Endothelial cell (in vitro differentiated cells): Measurements from ENCODE around the gene PAPSS2. TPM values are rescaled to one million over a fixed set of nuclear protein-coding genes. Genes with fewer than 3 reads are reported as not detected.

Source experiments
- DNase-seq: peaks from one replicate; pipeline ENCODE4 v3.0.0; 2021; ENCODE audit warnings: low spot score
- H3K27ac Mint-ChIP-seq: one replicate; pipeline ENCODE4 v1.8.0; 2021; ENCODE audit warnings: mixed read lengths, inconsistent platforms; ENCODE audit not compliant: unreplicated experiment
- H3K27me3 Mint-ChIP-seq: one replicate; pipeline ENCODE4 v1.8.0; 2021; ENCODE audit warnings: mild to moderate bottlenecking, moderate library complexity, mixed read lengths, inconsistent platforms; ENCODE audit not compliant: unreplicated experiment
- H3K36me3 Mint-ChIP-seq: one replicate; pipeline ENCODE4 v1.8.0; 2021; ENCODE audit warnings: mild to moderate bottlenecking, low read depth, mixed read lengths, inconsistent platforms; ENCODE audit not compliant: unreplicated experiment
- H3K4me1 Mint-ChIP-seq: one replicate; pipeline ENCODE4 v1.8.0; 2021; ENCODE audit warnings: mild to moderate bottlenecking, mixed read lengths, inconsistent platforms; ENCODE audit not compliant: unreplicated experiment
- H3K4me3 Mint-ChIP-seq: one replicate; pipeline ENCODE4 v1.8.0; 2021; ENCODE audit warnings: mild to moderate bottlenecking, mixed read lengths, inconsistent platforms; ENCODE audit not compliant: unreplicated experiment
- H3K9me3 Mint-ChIP-seq: one replicate; pipeline ENCODE4 v1.8.0; 2021; ENCODE audit warnings: mixed read lengths, inconsistent platforms; ENCODE audit not compliant: unreplicated experiment
- total RNA-seq: library from RNA; stranded (reverse); fragmentation: NEBNext Ultra II Directional; extraction: Animal tissue kit (Norgen Biotek cat#: 25700); gene quantifications from one replicate; pipeline ENCODE4 v1.2.1, GENCODE V29; 2021; ENCODE audit not compliant: unreplicated experiment
- TF ChIP-seq, protein P1 (sequence below): fragments of 200-600 bp; sonication (generic); IDR thresholded peaks from one replicate; pipeline ENCODE4 v1.5.0; 2021; ENCODE audit warnings: antibody characterized with exemption; ENCODE audit not compliant: unreplicated experiment

Gene PAPSS2
- total RNA-seq, 1 donor from 2014 or later: 31.0 TPM

DNA sequence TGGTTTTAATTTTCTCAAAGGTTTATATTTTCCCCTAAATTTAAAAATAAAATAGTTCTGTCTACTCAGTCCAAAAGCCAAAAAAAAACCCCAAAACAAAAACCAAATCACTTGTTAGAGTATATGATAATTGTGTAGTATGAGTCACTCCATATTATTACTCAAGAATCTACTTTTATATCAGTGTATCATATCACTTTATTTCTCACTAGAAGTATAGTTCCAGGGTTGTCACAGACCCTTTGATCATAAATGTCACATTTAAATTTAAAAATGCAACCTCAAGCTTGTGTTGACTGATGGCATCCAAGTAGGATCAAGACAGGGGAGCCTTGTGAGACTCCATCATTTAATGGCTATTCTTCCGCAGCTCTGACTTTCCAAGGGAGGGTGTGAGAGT is 61.0 kb downstream of the PAPSS2 start:
- H3K4me1 Mint-ChIP-seq: peaks cover 12% of the 10 kb centered on the region
- no peak overlapping the region for H3K4me3 Mint-ChIP-seq
- H3K27me3 Mint-ChIP-seq: no peaks in the 10 kb centered on the region
- DNase-seq: no peak
- no peaks in the 10 kb centered on the region for H3K9me3 Mint-ChIP-seq
- H3K36me3 Mint-ChIP-seq: no peaks in the 10 kb centered on the region
- H3K27ac Mint-ChIP-seq: no peak overlapping the region
- TF ChIP-seq, protein P1, sequence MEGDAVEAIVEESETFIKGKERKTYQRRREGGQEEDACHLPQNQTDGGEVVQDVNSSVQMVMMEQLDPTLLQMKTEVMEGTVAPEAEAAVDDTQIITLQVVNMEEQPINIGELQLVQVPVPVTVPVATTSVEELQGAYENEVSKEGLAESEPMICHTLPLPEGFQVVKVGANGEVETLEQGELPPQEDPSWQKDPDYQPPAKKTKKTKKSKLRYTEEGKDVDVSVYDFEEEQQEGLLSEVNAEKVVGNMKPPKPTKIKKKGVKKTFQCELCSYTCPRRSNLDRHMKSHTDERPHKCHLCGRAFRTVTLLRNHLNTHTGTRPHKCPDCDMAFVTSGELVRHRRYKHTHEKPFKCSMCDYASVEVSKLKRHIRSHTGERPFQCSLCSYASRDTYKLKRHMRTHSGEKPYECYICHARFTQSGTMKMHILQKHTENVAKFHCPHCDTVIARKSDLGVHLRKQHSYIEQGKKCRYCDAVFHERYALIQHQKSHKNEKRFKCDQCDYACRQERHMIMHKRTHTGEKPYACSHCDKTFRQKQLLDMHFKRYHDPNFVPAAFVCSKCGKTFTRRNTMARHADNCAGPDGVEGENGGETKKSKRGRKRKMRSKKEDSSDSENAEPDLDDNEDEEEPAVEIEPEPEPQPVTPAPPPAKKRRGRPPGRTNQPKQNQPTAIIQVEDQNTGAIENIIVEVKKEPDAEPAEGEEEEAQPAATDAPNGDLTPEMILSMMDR: no peak

DNA sequence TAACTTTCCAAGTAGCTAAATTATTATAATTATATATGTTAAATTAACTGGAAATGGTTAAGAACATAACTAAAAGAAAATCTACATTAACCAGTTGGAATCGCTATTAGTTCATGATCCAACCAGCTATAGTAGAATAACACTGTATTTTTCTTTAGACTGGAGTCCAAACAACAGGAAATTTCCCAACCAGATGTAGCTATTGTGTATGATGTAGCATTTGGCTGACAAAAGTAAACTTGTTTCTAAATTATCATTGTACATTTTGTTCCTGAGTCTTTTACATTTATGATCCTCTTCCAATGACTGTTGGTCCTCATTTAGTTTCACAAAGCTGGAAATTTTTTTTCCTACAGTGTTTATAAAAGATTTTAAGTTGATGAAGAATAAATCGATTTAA is 62.1 kb downstream of the PAPSS2 start:
- no peaks in the 10 kb centered on the region for H3K36me3 Mint-ChIP-seq
- H3K27me3 Mint-ChIP-seq: no peaks in the 10 kb centered on the region
- H3K9me3 Mint-ChIP-seq: no peaks in the 10 kb centered on the region
- H3K27ac Mint-ChIP-seq: no peak overlapping the region
- TF ChIP-seq, protein P1: no peak
- DNase-seq: no peak
- H3K4me1 Mint-ChIP-seq: peaks cover 3% of the 10 kb centered on the region
- H3K4me3 Mint-ChIP-seq: no peak overlapping the region

DNA sequence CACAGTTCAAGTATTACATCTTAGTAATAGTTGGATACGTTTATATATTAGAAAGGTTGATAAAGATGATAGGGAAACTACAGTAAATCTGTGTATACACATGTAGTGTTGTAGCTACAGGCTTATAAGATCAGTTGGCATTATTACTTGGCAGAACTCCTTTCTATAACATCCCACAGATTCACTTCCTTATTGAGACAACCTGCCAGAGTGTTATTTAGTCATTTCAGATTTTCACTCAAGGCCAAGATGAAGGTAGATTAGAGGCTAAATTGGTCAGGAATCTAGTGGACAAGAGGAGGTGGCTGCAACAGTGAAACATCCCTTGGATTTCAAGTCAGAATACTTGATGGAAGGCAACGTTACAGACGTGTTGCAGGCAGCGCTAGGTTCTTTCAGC is 63.0 kb downstream of the PAPSS2 start:
- Mint-ChIP-seq H3K27me3 (no peaks in the 10 kb centered on the region), H3K9me3 (no peaks in the 10 kb centered on the region), H3K36me3 (no peaks in the 10 kb centered on the region), H3K27ac (no peak overlapping the region), H3K4me1 (peaks cover 3% of the 10 kb centered on the region), H3K4me3 (no peak overlapping the region)
- no peak for DNase-seq
- TF ChIP-seq, protein P1: no peak

DNA sequence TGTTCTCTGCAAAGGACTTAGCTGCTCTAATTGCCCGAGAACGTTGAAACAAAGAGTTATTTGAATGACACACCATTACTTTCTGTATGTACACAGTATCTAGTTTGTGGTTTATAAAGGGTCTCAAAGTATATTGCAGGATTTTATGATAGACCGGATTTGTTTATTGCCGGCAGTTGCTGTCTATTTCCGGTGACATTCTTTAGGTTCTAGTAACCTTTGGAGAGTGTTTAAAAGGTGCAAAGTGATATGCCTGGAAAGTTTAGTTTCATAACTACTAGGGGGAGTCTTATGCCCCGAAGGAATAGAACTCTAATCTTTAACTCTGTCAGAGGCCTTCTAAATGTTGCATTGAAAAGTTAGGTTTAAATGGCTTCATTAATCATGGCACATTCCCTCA is 63.8 kb downstream of the PAPSS2 start:
- no peak overlapping the region for H3K4me3 Mint-ChIP-seq
- TF ChIP-seq, protein P1: no peak
- peaks cover 3% of the 10 kb centered on the region for H3K4me1 Mint-ChIP-seq
- no peaks in the 10 kb centered on the region for H3K36me3 Mint-ChIP-seq
- H3K27ac Mint-ChIP-seq: no peak overlapping the region
- no peaks in the 10 kb centered on the region for H3K27me3 Mint-ChIP-seq
- DNase-seq: no peak
- no peaks in the 10 kb centered on the region for H3K9me3 Mint-ChIP-seq

DNA sequence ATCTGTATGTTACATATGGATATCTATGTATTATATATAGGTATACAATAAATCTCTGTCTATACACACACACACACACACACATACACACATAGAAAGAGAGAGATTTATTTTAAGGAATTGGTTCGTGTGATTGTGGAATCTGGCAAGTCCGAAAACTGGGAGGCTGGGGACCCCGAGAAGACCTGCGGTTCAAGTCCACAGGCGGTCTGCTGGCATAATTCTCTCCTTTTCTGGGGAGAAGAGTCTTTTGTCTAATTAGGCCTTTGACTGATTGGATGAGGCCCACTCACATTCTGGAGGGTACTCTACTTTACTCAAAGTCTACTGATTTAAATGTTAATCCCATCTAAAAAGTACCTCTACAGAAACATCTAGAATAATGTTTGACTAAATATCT is 65.1 kb downstream of the PAPSS2 start:
- Mint-ChIP-seq H3K4me1 (peaks cover 3% of the 10 kb centered on the region), H3K4me3 (no peak overlapping the region), H3K9me3 (no peaks in the 10 kb centered on the region), H3K27me3 (no peaks in the 10 kb centered on the region), H3K36me3 (no peaks in the 10 kb centered on the region), H3K27ac (no peak overlapping the region)
- no peak for DNase-seq
- TF ChIP-seq, protein P1: no peak
